Nucleus accumbens (tissue), 56 donors: ENCODE results near the gene ZNF710.
"Not testable (repeated sequence)": the region's sequence is repeated elsewhere in the genome, so short reads cannot be mapped to it uniquely, and the experiment has no call there.

Experiments used
- DNase-seq, 56 donors: peaks; one replicate each; lab custom pipeline; 2025; lab: John Stamatoyannopoulos, UW

The ZNF710 gene

DNA sequence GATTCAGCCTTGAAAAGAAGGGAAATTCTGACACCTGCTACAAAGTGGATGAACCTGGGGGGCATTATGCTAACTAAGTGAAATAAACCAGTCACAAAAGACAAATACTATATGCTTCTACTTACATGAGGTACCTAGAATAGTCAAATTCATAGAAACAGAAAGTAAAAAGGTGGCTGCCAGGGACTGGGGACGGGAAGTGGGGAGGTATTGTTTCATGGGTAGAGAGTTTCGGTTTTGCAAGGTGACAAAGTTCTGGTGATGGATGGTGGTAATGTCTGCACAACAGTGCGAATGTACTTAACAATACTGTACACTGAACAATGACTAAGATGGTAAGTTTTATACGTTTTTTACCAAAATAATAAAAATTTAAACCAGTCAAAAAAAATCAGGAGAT is 96.4 kb downstream of the ZNF710 start:
- DNase-seq = no peak

DNA sequence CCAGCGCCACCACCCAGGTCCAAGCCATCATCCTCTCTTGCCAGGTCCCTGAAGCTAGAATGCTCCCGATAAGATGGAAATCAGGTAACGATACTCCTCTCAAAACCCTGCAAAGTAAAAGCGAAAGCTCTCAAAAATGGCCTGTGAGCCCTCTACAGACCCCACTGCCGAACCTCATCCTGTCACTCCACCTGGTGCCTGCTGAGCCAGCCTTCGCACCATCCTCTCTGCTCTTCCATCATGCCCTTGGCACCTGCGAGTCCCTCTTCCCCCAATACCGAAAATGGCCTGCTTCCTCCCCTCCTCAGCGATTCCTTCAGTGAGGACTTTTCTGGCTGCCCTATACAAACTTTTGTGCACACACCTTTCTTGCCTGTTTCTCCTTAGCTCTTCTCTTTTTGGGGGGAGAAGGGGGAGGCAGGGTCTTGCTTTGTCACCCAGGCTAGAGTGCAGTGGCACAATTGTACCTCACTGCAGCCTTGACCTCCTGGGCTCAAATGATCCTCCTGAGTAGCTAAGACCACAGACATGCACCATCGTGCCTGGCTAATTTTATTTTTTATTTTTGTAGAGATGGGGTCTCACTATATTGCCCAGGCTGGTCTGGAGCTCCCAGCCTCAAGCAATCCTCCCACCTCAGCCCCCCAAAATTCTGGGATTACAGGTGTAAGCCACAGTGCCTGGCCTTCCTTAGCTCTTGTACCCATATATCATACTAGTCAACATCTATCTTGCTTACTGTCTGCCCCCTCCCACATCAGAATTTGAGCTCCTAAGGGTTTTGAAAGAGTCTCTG is 98.1 kb downstream of the ZNF710 start:
- no peak for DNase-seq

DNA sequence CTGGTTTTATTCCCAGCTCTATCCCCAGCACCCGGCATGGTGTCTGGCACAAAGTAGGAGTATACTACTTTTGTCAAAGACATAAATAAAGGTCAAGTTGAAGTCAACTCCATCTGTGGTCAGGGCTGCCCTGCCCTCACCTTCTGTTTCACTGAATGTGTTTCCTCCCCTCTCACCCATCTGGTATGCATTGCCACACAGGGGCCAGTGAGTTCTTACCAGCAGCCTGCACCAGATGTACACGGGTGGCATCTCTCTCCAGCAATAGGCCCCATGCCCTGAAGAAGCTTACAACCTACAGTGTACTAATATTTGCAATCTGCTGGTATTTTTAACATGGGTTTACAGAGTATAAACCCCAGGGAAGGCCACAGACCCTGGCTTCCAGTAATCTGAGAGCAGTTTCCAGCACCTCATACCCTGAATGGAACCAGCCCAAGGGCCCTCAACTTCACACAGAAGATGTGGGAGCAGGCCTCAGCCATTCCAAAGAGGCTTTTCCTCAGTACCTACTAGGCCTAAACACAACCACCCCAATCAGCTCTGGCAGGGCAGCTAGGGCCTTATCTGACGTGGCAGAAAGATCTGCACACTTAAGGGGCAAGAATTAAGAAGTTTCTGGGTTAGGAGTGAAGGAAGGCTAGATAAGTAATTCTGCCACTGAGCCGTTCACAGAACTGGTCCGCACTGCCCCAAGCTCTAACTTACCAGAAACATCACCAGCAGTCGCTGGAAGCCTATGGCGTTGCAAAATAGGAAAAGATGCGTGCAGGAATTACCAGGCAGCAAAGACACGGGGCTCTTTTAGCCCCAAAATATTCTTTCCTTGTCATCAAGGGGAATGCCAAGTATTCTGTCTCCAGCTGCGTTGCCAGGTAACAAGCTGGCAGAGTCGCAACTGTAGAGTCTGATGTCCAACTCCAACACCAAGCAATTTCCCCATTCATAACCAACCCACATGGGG is 99.0 kb downstream of the ZNF710 start:
- peak in 45 of 56 donors; percentile 14 to 78 (median 48) for DNase-seq

DNA sequence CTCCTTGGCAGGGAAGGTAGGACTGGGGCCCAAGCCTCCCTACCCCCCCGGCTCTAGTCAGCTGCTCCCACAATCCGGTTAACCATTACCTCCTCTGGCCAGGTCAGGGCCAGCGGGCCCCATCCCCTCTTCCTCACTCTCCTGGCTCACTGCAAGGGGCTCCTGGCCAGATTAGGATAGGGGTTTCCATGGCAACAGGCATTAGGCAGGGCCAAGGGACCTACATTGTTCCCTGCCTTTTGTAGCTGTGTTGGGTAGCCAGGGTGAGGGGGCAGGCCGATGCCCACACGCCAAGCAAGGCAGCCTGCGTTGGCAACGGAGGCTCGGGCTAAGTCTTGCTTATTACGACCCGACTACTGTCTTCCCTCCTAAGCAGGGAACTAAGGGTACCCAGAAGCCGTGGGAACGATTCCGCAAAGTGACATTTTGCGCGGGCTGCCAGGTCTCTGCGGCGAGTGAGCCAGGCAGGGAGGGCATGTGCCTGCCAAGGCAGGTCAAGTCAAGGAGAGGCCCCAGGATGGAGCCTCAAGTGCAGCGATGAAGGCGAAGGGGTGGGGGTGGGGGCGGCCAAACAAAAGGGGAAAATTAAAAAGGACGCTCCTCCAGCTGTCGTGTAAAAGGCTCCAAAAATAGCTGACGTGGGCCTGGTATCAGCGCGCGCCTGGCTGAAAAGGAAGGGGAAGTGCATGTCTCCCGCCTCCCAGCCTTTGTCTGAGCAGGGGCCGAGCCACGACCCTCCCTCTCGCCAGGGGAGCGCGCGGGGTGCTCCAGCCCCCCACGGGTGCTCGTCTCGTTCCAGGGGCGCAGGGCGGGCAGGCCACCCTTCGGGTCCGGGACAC is 100.2 kb downstream of the ZNF710 start:
- DNase-seq = peak; percentile 43 to 91 (median 74)

DNA sequence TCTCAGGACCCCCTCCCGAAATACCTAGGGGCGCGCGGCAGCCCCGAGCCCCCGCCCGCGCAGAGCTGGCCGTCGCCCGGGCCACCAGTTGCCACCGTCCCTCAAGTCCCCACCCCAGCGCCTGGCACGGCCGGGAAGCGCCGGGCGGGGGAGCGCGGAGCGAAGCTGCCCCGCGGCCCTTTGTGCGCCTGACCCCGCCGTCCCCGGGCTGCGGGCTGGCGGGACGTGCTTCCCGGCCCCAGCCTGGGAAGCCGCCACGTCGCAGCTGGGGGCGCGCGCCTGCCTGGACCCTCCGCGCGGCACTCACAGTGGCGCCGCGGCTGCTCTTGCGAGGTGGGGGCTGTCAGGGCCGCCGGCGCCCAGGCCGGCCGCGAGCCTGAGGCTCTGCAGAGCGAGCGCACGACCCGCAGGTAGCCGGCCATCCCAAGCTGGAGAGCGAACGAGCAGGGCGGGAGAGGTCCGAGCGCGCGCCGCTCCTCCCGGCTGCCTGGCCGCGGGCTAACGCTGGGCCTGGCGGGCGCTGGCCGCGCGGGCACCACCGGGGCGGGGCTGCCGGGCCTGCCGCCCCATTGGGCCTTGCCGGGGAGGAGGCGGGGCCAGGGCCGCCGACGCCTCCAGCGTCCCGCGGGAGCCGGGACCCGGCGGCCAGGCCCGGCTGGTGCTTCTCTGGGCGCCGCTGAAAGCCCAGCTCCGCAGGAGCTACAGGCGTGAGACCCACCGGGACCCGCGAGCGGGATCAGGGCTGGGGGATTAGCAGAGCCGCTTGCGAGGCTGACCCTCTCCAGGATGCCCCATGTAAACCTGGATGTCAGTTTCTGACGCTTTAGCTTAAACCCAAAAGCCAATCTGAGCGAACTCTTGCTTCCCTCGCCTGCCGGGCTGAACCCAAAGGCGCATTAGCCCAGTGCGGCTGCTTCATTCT is 101.1 kb downstream of the ZNF710 start, which contains the start of gene IDH2:
Gene IDH2 (minus strand): TSS at position 500 of the 922 bp plus-strand sequence. CDS start 78 bp downstream, at position 422.
- DNase-seq = peak in 52 of 56 donors; percentile 37 to 89 (median 72)

DNA sequence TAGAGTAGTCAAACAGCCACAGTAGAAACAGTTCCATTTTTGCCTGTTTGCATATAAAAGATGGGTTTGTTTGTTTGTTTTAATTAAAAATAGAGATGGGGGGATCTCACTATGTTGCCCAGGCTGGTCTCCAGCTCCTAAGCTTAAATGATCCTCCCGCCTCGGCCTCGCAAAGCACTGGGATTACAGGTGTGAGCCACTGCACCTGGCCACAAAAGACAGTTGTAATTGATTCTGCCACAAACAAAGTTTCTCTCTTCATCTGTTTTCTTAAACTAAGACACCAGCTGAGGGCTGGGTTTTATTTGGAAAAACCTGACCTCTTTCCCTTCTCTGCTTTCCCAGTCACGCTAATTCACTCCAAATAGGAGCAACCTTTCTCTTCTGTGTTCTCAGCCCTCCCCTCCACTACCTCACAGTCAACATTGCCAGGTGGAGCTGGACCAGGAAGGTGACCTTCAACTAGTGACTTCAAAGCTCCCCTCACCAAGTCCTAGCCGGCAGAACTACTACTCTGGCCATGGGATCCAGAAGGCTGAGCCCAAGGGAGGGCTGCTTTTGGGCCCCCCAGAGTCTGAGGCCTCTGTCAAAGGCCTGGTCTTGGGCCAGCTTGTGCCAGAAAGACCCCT is 102.7 kb downstream of the ZNF710 start:
- no peak for DNase-seq

DNA sequence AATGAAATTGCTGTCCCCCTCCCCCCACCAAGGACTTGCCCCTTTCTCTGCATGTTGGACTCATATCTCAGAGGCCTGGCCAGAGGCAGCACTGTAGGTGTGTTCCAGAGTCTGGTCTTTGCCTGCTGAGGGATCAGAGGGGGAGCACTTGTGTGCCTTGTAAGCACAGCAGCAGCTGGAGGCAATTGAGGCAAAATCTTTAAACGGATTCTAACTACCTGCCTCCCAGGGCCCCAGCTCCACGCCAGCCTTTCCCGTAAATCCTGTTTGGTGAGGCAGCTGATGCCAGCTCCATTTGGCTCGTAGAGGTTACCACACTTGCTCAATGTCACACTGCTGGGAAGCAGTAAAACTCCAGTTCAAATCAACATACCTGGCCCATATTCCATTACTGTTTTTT is 103.4 kb downstream of the ZNF710 start:
- no peak for DNase-seq

DNA sequence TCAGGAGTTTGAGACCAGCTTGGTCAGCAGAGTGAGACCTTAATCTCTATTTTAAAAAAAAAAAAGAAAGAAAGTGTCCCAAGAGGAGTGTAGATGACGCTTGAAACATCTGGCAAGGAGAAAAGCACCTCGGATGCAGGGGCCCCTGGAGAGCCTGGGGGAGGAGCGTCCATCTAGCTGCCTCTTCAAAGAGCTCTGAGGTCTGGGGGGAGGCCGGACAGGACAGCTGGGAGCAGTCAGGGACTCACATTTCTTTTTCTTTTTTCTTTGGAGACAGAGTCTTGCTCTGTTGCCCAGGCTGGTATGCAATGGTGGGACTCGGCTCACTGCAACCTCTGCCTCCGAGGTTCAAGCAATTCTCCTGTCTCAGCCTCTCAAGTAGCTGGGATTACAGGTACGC is 104.4 kb downstream of the ZNF710 start:
- no peak for DNase-seq

DNA sequence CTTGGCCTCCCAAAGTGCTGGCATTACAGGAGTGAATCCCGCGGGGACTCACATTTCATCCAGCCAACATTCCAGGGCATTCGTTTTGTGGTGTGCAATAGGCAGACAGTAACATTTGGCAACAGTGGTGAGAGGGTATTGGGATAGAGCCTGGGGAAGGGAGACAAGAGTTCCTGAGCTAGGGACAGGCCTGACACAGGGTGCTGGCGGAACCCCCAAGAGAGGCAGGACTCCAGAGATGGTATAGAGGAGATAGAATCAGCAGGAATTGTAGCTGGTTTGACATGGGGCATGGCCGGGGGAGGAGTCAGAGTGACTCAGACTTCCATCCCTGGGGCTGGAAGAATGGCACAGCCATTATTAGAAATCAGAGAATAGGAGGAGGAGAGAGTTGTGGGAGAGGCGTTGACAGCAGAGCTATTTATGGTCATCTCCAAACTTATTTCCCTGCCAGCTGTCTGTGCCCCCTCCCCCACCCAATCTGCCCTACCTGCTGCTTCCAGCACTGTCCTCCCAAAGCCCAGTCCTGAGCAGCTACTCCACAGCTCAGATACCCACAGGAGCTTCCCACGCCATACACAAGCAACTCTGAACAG is 105.5 kb downstream of the ZNF710 start:
- peak in 18 of 56 donors; percentile 6 to 68 (median 36) for DNase-seq

DNA sequence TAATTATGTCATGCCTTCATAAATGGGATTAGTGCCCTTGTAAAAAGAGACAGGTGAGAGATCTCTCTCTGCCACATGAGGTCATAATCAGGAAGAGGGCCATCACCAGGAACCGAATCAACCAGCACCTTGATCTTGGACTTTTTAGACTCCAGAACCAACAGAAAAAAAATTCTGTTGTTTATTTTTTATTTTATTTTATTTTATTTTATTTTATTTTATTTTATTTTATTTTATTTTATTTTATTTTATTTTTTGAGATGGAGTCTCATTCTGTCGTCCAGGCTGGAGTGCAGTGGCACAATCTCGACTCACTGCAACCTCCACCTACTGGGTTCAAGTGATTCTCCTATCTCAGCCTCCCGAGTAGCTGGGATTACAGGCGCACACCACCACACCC is 106.9 kb downstream of the ZNF710 start:
- DNase-seq = not testable (repeated sequence)

DNA sequence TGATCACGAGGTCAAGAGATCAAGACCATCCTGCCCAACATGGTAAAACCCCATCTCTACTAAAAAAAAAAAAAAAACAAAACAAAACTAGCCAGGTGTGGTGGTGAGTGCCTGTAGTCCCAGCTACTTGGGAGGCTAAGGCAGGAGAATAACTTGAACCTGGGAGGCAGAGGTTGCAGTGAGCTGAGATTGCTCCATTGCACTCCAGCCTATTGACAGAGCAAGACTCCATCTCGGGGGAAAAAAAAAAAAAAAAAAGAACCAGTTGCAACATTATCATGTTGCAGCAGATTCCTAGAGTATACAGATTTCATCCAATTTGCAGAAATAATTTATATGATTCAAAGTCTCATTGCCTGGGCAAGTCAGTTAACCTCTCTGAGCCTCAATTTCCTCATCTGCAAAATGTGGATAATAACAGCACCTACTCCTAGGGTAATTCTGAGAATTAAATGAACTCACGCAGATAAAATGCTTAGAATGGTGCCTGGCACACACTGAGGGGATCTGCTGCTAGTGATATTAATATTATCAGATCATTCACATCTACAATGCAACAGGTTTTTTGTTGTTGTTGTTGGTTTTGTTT is 108.1 kb downstream of the ZNF710 start:
- DNase-seq = not testable (repeated sequence)

DNA sequence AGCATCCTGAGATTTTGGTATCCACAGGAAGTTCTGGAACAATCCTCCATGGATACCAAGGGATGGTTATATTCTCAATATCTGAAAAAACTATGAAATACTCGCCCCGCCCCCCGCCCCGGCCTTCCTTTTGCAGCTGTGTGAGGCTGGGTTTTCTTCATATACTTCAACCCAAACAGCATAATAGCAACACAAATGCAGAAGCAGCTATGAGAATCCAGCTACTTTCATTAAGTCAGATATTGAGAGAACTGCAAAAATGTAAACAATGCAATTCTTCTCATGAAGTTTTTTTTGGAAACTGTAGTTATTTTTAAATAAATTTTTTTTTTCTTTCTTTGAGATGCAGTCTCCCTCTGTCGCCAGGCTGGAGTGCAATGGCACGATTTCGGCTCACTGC is 112.0 kb downstream of the ZNF710 start:
- DNase-seq = no peak

DNA sequence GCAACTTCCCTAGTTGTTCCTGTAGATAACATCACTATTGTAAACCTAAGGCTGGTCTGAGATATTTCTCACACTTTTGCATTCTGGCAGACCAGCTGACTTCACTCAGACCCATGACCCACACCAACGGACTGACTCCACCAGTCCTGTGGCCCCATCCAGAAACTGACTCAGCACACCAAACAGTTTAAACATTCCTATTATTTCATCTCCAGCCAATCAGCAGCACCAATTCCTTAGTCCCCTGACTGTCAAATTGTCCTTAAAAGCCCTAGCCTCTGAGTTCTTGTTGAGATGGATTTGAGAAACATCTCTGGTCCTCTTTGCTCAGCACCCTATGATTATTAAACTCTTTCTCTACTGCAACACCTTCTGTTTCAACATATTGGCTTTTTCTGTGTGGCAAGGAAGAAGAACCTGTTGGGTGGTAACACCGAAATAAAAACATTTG is 113.4 kb downstream of the ZNF710 start:
- DNase-seq = no peak

DNA sequence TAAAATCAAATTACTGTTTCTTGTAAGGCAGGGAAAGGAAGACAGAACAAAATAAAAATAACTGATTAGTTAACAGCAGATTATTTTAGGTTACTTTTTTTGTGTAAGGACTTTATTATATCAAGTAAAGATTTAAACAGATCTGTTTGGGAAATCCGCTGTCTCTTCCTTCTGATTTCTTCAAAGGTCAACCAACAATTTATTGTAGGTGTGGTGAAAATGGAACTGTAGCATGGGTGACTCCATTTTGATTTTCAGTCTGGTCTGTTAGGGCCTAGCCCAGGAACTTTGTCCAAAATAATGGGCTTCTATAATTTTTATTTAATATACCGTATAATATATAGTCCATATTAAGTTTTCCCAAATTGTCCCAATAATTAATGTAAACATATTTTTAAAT is 114.7 kb downstream of the ZNF710 start:
- DNase-seq = no peak

DNA sequence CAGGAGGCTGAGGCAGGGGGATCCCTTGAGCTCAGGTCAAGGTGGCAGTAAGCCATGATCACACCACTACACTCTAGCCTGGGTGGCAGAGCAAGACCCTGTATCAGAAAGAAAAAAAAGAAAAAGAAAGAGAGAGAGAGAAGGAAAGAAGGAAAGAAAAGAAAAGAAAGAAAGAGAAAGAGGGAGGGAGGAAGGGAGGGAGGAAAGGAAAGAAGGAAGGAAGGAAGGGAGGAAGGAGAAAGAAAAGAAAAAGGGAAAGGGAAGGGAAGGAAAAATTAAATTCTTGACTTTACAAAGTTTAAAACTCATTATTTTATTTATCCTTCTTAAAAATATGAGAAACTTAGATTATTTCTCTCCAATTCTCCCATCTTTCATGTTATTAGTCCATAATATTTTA is 118.2 kb downstream of the ZNF710 start:
- no peak for DNase-seq

DNA sequence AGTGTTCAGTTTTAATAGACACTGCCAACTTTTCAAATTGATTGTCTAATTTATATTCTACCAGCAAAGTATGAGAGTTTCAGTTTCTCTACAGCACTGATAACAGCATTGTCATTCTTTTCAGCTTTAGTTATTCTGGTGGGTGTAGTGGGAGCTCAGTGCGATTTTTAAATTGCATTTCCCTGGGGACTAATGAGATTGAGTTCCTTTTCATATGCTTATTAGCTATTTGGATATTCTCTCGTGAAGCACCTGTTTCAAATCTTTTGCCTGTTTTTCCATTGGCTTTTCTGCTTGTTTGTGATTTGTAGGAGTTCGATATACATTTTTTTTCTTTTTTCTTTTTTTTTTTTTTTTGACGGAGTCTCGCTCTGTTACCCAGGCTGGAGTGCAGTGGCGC is 120.0 kb downstream of the ZNF710 start:
- DNase-seq = no peak

DNA sequence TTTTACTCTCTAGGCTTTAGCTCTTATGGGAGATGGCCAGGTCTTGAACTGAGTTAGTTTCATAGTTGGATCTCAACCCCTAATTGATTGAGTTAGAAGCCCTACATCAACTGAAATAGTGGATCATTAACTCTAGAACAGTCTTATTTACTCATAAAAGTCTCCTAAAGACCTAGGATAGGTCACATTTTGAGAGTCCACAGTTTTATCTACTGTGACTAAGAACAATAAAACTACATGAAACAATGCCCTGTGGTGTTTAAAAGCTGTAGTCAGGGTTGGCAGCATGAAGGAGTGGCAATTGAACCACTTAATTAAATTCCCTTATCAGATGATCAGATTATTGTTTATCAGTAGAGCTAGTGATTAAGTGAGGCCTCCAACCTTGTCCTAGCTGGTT is 123.4 kb downstream of the ZNF710 start:
- no peak for DNase-seq

DNA sequence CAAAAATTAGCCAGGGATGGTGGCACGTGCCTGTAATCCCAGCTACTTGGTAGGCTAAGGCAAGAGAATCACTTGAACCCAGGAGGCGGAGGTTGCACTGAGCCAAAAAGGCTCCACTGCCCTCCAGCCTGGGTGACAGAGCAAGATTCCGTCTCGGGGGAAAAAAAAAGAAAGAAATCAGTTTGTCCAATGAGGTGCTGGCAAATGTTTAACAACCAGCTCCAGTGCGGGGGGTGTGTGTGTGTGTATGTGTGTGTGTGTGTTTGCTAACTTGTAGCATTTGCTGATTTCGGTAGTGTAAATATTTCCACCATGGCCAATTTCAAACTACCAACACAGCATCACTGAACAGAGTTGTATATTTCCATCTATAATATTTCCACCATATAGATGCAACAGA is 124.9 kb downstream of the ZNF710 start:
- DNase-seq = no peak
